DND-41 (cell line): ENCODE data around the gene HIGD1C.

ENCODE experiments used
- EZH2 ChIP-seq: IDR thresholded peaks from 3 replicates; pipeline ENCODE4 v1.6.1; 2012; ENCODE audit warnings: borderline replicate concordance, low read depth, mild to moderate bottlenecking, moderate library complexity, low read length, inconsistent platforms; ENCODE audit not compliant: severe bottlenecking
- TF ChIP-seq, protein P1 (sequence below): IDR thresholded peaks from 2 replicates; pipeline ENCODE4 v1.5.1; 2012; ENCODE audit warnings: borderline replicate concordance, low read length, moderate library complexity, mild to moderate bottlenecking; ENCODE audit not compliant: poor library complexity, severe bottlenecking; ENCODE audit errors: extremely low read depth

DNA sequence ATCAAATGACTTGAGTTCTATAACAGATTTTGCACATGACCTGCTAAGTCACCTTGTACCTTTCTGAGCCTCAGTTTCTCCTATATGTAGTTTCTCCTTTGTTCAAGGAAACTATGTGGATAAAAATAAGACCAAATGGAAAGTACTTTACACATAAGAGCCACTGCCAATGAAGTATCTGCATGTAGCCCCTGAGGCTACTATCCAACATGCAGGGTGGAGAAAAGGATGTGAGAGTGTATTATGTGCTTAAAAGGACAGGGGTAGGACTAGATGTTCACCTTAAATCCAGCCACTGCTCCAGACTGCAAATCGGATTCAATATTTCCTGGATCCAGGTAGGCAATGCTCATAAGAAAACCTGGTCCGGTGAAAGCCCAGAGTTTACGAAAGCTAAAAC, 52.7 kb downstream of the HIGD1C start:
- TF ChIP-seq, protein P1, sequence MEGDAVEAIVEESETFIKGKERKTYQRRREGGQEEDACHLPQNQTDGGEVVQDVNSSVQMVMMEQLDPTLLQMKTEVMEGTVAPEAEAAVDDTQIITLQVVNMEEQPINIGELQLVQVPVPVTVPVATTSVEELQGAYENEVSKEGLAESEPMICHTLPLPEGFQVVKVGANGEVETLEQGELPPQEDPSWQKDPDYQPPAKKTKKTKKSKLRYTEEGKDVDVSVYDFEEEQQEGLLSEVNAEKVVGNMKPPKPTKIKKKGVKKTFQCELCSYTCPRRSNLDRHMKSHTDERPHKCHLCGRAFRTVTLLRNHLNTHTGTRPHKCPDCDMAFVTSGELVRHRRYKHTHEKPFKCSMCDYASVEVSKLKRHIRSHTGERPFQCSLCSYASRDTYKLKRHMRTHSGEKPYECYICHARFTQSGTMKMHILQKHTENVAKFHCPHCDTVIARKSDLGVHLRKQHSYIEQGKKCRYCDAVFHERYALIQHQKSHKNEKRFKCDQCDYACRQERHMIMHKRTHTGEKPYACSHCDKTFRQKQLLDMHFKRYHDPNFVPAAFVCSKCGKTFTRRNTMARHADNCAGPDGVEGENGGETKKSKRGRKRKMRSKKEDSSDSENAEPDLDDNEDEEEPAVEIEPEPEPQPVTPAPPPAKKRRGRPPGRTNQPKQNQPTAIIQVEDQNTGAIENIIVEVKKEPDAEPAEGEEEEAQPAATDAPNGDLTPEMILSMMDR: no peak
- no peak for TF ChIP-seq EZH2
